ENCODE results near the gene PRPF31. TPM values are rescaled to one million over a fixed set of nuclear protein-coding genes. Genes with fewer than 3 reads are reported as not detected.

Gene PRPF31
- total and polyA plus RNA-seq, 2 of the 13 experiments (the other 11 are each of a cell fraction or from before 2014, with no cell fraction given) = 23.8 to 63.8 TPM

- TF ChIP-seq DPF2 (CRISPR knock-in tag; IDR thresholded peaks at IDR 0.05; ENCODE audit: borderline replicate concordance, low read depth) = no peak
- TF ChIP-seq ARID5B (CRISPR knock-in tag; IDR thresholded peaks at IDR 0.05) = peak; percentile 25; the same call in 1 of the 2 replicates
- peak; percentile 97 for TF ChIP-seq FOXK1 (CRISPR knock-in tag; IDR thresholded peaks at IDR 0.05; ENCODE audit: borderline replicate concordance, low read depth)
- TF ChIP-seq RARA (CRISPR knock-in tag; IDR thresholded peaks at IDR 0.05) = peak; percentile 35; the same call in 1 of the 2 replicates
- no peak for TF ChIP-seq ZBTB7A (CRISPR knock-in tag; IDR thresholded peaks at IDR 0.05)
- TF ChIP-seq NCOA2 (CRISPR knock-in tag; IDR thresholded peaks at IDR 0.05) = peak; percentile 37; the same call in 1 of the 2 replicates
- TF ChIP-seq MTF1 (CRISPR knock-in tag; IDR thresholded peaks at IDR 0.05) = no peak
- TF ChIP-seq HNRNPUL1 (IDR thresholded peaks at IDR 0.05; ENCODE audit: low read depth, low read length) = no peak
- peak; percentile 54; the same call in 1 of the 2 replicates for TF ChIP-seq RFXAP (CRISPR knock-in tag; IDR thresholded peaks at IDR 0.05; ENCODE audit: borderline replicate concordance)
- TF ChIP-seq TEAD3 (CRISPR knock-in tag; optimal IDR thresholded peaks at IDR 0.05; ENCODE audit: borderline replicate concordance) = peak; percentile 37
- TF ChIP-seq ZNF30 (CRISPR knock-in tag; IDR thresholded peaks at IDR 0.05) = no peak
- 0 out of 2 replicates have a peak, but pooled peaks have one; percentile 86 for TF ChIP-seq ZNF44 (CRISPR knock-in tag; IDR thresholded peaks at IDR 0.05)
- TF ChIP-seq CC2D1A (CRISPR knock-in tag; IDR thresholded peaks at IDR 0.05) = no peak
- peak; percentile 88 for TF ChIP-seq MEF2D (CRISPR knock-in tag; IDR thresholded peaks at IDR 0.05)
- TF ChIP-seq MAFF (IDR thresholded peaks at IDR 0.05; ENCODE audit: low read depth, low read length) = no peak
- TF ChIP-seq HNF4A (CRISPR knock-in tag; IDR thresholded peaks at IDR 0.05) = no peak
- TF ChIP-seq ZBTB3 (CRISPR knock-in tag; IDR thresholded peaks at IDR 0.05; ENCODE audit: borderline replicate concordance, low read depth) = peak; percentile 84; the same call in 1 of the 2 replicates
- TF ChIP-seq ZNF124 (CRISPR knock-in tag; IDR thresholded peaks at IDR 0.05) = peak; percentile 15; the same call in 1 of the 2 replicates
- TF ChIP-seq ZNF251 (CRISPR knock-in tag; IDR thresholded peaks at IDR 0.05) = no peak
- TF ChIP-seq PHF21A (CRISPR knock-in tag; IDR thresholded peaks at IDR 0.05) = peak; percentile 80; the same call in 1 of the 2 replicates
- TF ChIP-seq SMAD3 (CRISPR knock-in tag; IDR thresholded peaks at IDR 0.05) = no peak; the same call in 1 of the 2 replicates
- peak; percentile 30; the same call in 1 of the 2 replicates for TF ChIP-seq GLI4 (CRISPR knock-in tag; IDR thresholded peaks at IDR 0.05; ENCODE audit: borderline replicate concordance)
- no peak for TF ChIP-seq SP1 (IDR thresholded peaks at IDR 0.05)
- TF ChIP-seq SP1 (CRISPR knock-in tag; IDR thresholded peaks at IDR 0.05) = peak; percentile 90
- TF ChIP-seq MAFG (CRISPR knock-in tag; IDR thresholded peaks at IDR 0.05) = no peak
- TF ChIP-seq, protein P1, sequence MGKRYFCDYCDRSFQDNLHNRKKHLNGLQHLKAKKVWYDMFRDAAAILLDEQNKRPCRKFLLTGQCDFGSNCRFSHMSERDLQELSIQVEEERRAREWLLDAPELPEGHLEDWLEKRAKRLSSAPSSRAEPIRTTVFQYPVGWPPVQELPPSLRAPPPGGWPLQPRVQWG (CRISPR knock-in tag; IDR thresholded peaks at IDR 0.05; ENCODE audit: borderline replicate concordance, low read depth) = no peak
- TF ChIP-seq SUZ12 (IDR thresholded peaks at IDR 0.05; ENCODE audit: low read depth, low read length) = peak; percentile 94
- peak; percentile 9 for TF ChIP-seq CEBPG (CRISPR knock-in tag; IDR thresholded peaks at IDR 0.05)
- 0 out of 2 replicates have a peak, but pooled peaks have one; percentile 60 for TF ChIP-seq ZNF772 (CRISPR knock-in tag; IDR thresholded peaks at IDR 0.05)
Measured at GRCh38 chr19:54115109-54116063, at the start of gene PRPF31, which contains the start of gene TFPT (continued).
